Effector CD8-positive, alpha-beta T cell (primary cell): ENCODE measurements around the gene COL23A1.

ENCODE experiments used
- DNase-seq: peaks from one replicate; lab custom pipeline; 2025; lab: John Stamatoyannopoulos, UW

Gene COL23A1

GRCh38 chr5:178458140-178458539, 132.1 kb downstream of the COL23A1 start:
- DNase-seq, result no peak

- no peak for DNase-seq
Observed at GRCh38 chr5:178457471-178457870, 132.7 kb downstream of the COL23A1 start.

GRCh38 chr5:178455480-178455835, 134.7 kb downstream of the COL23A1 start:
- DNase-seq, result no peak

GRCh38 chr5:178454821-178455479, 135.2 kb downstream of the COL23A1 start:
- no peak for DNase-seq

- DNase-seq, result no peak
Observed at GRCh38 chr5:178454303-178454702, 135.9 kb downstream of the COL23A1 start.

GRCh38 chr5:178453224-178453623, 137.0 kb downstream of the COL23A1 start:
- no peak for DNase-seq

GRCh38 chr5:178450121-178451028, 139.8 kb downstream of the COL23A1 start:
- no peak for DNase-seq

- DNase-seq, result no peak
Observed at GRCh38 chr5:178449163-178450070, 140.8 kb downstream of the COL23A1 start.

GRCh38 chr5:178445534-178445933, 144.7 kb downstream of the COL23A1 start:
- no peak for DNase-seq

- DNase-seq, result no peak
Observed at GRCh38 chr5:178442405-178443257, 147.6 kb downstream of the COL23A1 start.

GRCh38 chr5:178441486-178442270, 148.5 kb downstream of the COL23A1 start:
- no peak for DNase-seq

GRCh38 chr5:178440181-178440580, 150.0 kb downstream of the COL23A1 start:
- no peak for DNase-seq

- DNase-seq, result no peak
Observed at GRCh38 chr5:178439493-178440180, 150.6 kb downstream of the COL23A1 start.

- DNase-seq, result no peak
Observed at GRCh38 chr5:178438796-178439195, 151.4 kb downstream of the COL23A1 start.

GRCh38 chr5:178437386-178438075, 152.7 kb downstream of the COL23A1 start:
- DNase-seq, result no peak

GRCh38 chr5:178436326-178436940, 153.8 kb downstream of the COL23A1 start:
- no peak for DNase-seq

GRCh38 chr5:178435321-178436238, 154.6 kb downstream of the COL23A1 start:
- DNase-seq, result no peak

- no peak for DNase-seq
Observed at GRCh38 chr5:178434851-178435250, 155.3 kb downstream of the COL23A1 start.
